Glomerular visceral epithelial cell (primary cell): ENCODE data around the gene C2orf76.
A peak's percentile ranks its signal among the peaks of the same experiment; 100 is the strongest.
"Not testable (repeated sequence)": the region's sequence is repeated elsewhere in the genome, so short reads cannot be mapped to it uniquely, and the experiment has no call there.

Source experiments
- DNase-seq: peaks from one replicate; pipeline ENCODE4 v3.0.0-alpha.2; 2016; ENCODE audit errors: extremely low spot score

The C2orf76 gene

GRCh38 chr2:119294671-119295070 is 72.0 kb downstream of the C2orf76 start:
- no peak for DNase-seq

GRCh38 chr2:119293900-119294299 is 72.7 kb downstream of the C2orf76 start:
- DNase-seq, result no peak

DNA sequence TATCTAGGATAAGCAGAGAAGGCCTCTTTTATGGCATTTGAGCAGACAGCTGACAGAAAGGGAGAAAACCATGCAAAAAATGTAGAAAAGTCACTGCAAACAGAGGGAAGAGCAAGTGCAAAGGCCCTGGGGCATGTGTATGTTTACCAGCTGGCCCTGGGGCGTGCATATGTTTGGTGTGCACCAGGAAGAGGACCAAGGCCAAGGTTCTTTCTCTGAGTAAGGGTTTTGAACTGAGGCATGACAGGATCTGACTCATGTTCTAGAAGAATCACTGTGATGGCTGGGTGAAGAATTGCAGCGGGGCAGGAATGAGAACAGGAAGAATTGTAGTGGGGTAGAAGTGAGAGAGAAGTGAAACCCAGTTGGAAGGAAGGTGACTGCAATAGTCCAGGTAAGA is 73.4 kb downstream of the C2orf76 start:
- no peak for DNase-seq

- no peak for DNase-seq
Measured at GRCh38 chr2:119292226-119292625, 74.4 kb downstream of the C2orf76 start.

- DNase-seq, result no peak
Measured at GRCh38 chr2:119291588-119292167, 75.0 kb downstream of the C2orf76 start.

GRCh38 chr2:119290859-119291587 is 75.6 kb downstream of the C2orf76 start:
- peak; percentile 78 for DNase-seq

DNA sequence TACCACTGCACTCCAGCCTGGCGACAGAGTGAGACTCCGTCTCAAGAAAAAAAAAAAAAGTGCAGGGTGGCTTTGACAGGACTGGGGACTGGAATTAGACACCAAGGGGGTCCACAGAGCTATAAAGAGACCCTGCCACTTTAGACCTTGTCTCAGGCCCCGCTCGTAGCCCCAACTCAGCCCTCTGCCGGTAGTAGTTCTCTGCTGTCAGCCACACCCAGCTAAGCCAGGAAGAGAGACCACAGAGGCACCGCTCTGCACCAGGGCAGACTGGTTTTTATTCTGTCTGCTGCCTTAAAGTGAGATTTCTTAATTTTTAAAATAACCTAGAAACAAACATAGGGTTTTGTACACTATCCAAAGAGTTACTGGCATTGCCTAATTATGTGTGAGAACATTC is 77.0 kb downstream of the C2orf76 start:
- no peak for DNase-seq

DNA sequence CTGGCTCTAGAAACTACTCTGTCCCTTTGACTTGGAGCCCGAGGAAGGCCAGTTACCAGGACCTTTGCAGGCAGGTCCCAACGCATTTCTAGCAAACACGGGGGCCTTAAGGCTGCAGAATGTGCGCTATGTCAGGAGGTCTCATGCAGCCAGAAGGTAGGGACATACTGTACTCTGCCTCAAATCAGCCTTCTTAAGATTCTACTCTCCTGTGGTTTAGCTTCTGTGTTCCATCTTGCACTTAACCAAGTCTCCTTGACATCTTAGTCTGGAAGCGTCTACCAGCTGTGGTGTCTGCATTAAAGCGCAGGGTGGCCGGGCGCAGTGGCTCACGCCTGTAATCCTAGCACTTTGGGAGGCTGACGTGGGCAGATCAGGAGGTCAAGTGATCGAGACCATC is 77.5 kb downstream of the C2orf76 start:
- DNase-seq, result no peak

GRCh38 chr2:119288576-119288975 is 78.1 kb downstream of the C2orf76 start:
- DNase-seq, result no peak

- DNase-seq, result no peak
Measured at GRCh38 chr2:119286661-119287060, 80.0 kb downstream of the C2orf76 start.

- DNase-seq, result peak; percentile 71
Measured at GRCh38 chr2:119283873-119284331, 82.7 kb downstream of the C2orf76 start.

- no peak for DNase-seq
Measured at GRCh38 chr2:119282996-119283511, 83.6 kb downstream of the C2orf76 start.

DNA sequence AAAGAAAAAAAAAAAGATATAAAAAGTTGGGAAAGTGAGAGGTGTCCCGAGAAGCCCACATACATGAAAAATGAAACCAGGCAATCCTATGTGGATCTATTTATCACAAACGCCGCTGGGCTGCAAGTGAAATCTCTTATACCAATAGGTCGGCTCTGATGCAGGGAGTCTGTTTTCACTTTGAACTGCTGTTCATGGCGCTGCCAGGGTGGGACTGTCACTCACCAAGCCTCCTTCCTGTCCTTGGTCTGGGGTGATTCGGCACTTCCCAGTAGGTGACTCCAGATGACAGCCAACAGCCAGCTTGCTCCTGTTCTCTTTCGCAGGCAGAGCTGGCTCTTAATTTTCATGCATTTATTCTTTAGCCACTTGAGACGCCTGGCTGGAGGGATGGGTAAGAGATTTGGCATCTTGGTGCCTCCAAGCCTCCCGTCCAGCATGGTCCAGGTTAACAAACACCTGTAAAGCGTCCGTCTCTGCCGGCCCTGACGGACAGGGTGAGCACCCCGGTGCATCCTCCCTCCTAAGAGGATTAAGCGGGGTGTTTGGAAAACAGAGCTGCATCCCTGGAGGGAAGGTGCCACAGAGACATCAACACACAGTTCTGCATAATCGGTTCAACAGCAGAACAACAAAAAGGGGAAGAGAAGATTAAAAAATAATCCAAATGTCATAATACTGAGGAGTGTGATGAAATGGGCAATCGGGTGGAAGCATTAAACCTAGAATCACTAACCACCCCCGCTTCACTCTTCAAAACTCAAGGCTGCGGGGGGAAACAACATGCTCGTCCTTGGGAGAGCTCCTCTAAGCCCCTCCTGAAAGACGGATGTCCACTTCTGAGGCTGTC is 84.3 kb downstream of the C2orf76 start:
- no peak for DNase-seq

- no peak for DNase-seq
Measured at GRCh38 chr2:119280680-119281079, 86.0 kb downstream of the C2orf76 start.

- DNase-seq, result no peak
Measured at GRCh38 chr2:119279666-119280065, 87.0 kb downstream of the C2orf76 start.

GRCh38 chr2:119278946-119279345 is 87.7 kb downstream of the C2orf76 start:
- no peak for DNase-seq

GRCh38 chr2:119278385-119278784 is 88.2 kb downstream of the C2orf76 start:
- not testable (repeated sequence) for DNase-seq

GRCh38 chr2:119276864-119277263 is 89.8 kb downstream of the C2orf76 start:
- DNase-seq, result no peak

GRCh38 chr2:119267604-119268003 is 99.0 kb downstream of the C2orf76 start:
- DNase-seq, result no peak

DNA sequence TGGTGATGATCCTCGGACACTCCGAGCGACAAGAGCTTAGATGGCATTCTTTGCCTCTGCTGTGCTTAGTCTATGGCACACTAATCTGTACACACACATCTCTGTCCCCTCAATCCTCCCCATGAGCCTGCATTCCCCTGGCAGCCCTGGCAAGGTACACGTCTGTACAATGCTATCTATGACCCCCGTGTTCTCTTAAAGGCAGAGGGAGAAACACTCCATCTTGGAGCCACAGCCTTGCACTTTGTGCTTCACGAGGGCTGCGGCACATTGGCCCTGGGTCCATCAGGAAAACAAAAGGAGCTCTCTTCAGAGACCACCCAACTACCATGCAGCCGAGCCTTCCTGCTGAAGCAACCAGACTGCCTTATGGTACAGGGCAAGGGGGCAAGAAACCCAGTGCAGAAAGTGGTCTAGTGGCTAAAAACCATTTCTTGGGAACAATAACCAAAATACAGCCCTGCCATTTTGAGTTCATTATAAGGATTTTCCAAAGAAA is 100.5 kb downstream of the C2orf76 start:
- DNase-seq, result no peak

- no peak for DNase-seq
Measured at GRCh38 chr2:119265693-119266066, 101.0 kb downstream of the C2orf76 start.
